DMS153 treated with DMSO at 0.1 percent for 48 hours (cell line): ENCODE measurements around the gene REN.

Experiments
- DNase-seq: peaks from one replicate; lab custom pipeline; 2025; ENCODE audit not compliant: unreplicated experiment; lab: John Stamatoyannopoulos, UW

Gene REN

GRCh38 chr1:204166219-204166618, at the start of gene REN:
Gene REN (minus strand): TSS chr1:204166337. CDS start chr1:204166293, 44 bp downstream.
- no peak for DNase-seq

DNA sequence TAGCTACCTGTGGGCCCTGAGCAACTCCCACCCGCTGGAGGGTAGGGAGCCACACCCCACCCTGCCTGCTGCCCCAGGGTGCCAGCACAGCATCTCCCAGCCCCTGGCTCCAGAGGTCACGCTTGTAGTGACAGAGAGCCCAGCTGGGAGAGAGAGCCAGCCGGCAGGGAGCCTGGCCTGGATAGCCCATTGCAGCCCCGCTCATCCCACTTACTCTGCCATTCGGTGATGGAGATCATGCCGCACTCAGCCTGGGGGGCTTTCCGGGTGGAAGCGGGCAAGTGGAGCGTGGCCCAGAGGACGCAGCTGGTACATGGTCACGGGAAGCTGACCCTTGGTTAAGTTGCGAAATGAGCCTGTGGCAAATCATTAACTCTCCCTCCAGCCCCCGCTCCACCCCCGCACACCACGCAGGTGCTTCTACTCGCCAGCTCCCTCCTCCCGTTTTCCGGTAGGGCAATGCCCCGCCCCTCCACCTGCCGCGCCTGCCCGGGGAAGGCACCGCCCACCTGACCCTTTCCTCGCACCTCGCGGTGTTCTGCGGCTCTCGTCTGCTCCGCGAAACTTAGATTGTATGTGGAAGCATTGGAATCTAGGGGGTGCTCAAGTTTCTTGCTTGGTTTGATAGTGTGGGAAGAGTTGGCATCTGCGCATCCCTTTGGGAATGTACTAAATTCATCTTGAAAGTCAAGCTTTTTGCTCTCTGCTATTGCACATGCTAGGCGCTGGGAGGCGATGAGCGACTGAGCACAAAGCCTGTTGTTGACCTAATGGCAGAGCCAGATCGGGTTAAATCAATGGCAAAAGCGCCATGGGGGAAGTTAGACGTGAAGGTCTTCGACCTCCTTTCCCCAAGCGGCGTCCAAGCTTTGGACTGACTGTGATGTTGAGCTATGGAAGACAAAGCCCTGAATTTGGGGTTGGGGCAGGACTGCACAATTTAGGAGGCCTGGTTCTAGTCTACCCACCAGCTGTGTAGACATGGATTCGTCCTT, 47.8 kb upstream of the REN start, which contains the start of gene GOLT1A:
GOLT1A (minus strand) TSS at position 321 of the 995 bp plus-strand sequence; CDS start at position 239, 82 bp downstream.
- DNase-seq = peak; percentile 92

GRCh38 chr1:204212715-204213114, 46.6 kb upstream of the REN start:
- DNase-seq = no peak

DNA sequence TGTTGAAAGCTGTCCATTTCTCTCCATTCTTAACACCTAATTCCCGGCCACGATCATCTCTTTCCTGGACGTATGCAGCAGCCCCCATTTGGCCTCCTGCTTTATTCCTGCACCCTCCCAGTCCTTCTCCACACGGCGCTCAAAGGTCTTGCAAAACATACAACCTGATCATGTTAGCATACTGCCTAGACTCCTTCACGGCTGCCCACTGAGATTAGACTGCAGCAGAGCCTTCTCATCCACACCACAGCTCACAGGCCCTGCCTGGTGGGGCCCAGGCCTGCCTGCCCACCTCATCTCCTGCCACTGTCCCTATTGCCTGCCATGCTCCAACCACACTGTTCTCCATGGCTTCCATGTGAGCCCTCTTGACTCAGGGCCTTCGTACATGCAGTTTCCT, 44.9 kb upstream of the REN start:
- no peak for DNase-seq

DNA sequence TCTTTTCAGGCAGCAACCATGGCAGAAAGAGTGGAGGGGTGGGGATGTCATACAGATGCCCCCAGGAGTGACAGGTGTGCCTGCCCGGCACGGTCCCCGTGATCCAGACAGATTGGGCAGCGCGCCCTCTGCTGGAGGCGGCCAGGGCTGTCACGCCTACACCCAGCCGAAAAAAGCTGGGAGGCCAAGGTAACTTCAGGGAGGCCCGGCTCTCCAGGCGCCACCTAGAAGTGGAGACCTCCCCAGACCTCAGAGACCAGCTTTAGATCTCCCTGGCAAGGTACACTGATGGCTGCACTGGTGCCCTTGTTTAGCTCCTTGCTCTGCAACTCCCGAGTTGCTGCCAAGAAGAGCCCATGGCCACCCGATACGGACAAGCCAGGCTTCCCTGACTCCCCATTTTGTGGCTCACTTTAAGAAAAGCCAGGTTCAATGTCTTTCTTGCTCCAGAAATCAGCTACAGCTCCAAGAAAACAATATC, 41.0 kb upstream of the REN start:
- DNase-seq = peak; percentile 54

DNA sequence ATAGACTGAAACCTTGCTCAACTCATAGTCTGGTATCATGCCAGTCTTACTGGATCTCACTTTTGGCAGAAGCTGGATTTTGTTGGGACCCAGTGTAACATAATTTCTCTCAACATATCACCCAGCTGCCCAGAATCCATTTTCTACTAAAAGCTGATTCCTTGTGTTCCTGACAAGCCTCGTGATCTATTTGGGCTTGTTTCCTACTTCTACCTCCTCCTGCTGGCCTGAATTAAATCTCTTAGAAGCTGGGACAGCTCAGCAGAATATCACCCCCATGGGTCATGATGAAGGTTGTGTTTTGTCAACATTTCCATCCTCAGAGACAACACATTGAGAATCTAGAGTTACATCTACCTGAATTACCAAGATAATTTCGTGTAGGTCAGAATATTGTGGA, 40.0 kb upstream of the REN start:
- DNase-seq = no peak

- no peak for DNase-seq
Measured at GRCh38 chr1:204205486-204205885, 39.3 kb upstream of the REN start.

DNA sequence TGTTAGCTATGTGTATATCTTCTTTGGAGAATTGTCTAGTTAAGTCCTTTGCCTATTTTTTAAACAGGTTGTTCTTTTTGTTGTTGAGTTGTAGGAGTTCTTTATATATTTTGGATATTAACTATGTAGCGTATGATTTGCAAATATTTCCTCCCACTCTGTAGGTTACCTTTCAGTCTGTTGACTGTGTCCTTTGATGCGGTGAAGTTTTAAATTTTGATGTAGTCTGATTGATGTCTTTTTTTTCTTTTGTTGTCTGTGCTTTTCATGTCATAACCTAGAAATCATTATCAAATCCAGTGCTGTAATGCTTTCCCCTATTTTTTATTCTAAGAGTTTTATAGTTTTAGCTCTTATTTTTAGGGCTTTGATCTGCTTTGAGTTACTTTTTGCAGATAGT, 38.8 kb upstream of the REN start:
- DNase-seq = no peak

DNA sequence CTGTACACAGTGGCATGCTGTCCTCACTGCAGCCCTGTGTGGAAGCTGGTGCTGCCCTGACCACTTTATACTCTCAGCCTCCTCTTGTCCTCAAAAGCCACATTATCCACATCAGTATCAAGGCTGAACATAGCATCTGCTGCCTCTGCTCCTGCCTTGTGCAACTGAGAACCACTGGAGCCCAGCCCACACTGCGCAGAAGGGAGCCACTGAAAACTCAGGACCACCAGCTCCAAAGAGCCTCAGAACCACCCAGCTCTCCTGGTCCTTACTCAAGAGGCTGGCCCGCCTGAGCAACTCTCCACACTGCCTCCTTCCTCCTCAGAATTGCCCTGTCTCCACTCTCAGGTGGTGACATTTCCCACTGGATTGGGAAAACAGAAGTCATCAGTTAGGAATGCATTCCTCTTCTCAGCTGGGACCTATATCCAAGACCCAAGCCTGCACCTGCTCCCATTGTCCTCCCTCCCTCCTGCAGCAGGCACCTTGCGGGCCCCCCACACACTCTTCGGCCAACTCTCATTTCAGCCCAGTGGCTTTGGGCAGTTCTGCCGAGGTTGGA, 37.1 kb upstream of the REN start:
- no peak for DNase-seq

DNA sequence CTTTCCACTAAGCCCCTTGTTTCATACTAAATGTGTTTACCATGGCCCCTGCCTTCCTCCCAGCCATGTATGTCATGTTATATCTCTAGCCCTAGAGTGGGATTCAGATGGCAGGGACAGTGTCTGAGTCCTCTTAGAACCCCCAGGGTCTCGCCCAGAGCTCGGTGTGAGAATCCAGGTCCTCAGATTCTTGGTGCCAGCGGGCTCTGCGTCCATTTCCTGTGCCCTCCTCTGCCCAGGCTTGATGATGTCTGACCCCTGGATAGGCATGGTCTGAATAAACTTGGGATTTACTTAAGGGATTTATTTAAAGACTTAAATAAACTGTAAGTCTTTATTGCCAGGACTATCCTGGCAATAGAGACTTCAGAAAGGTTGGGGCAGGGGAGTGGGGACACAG, 36.3 kb upstream of the REN start:
- no peak for DNase-seq

- DNase-seq = no peak
Measured at GRCh38 chr1:204201348-204202040, 35.4 kb upstream of the REN start.

GRCh38 chr1:204199579-204199978, 33.4 kb upstream of the REN start:
- DNase-seq = no peak

DNA sequence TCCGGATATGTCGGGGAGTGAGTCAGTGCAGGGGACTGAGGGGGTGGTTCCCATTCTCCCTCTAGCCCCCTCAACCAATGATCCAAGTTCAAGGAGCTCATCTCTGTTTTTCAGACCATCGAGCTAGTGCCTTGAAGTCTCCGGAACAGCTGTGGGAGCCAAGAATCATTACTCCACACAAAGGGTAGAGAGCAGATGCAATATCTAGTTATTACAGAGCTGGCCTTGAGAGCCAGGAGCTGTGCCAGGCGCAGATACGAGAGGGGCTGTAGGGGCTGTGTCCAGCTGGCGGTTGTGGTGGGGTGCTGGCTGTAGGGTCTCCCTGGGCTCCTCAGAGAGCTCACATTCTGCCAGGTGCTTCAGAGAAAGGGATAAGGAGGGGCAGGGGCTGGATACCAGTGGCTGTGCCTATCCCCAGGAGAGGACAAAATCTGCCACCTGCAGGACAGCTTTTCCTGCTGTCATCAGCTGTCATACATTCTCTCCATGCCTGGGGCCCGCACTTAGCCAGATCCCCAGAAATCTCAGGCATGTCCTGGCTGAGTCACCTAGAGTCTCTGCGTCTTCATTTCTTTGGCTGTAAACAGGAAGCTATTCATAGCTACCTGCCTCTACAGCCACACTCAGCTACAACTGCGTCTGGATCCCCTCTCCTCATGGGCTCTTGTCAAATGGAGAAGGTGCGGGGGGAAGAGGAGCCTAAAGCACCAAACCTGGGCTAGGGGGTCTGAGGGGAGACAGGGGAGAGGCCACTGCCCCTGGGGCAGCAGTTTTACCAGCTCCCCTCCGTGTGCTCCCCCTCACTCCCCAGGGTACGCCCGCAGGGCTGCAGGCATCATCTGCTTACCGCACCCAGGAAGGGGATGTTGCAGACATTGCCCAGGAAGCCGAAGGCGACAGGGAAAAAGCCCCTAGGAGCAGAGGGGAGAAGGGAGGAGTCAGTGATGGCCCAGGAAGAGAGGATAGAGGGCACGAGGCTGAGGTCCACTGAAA, 32.5 kb upstream of the REN start:
- DNase-seq = no peak

DNA sequence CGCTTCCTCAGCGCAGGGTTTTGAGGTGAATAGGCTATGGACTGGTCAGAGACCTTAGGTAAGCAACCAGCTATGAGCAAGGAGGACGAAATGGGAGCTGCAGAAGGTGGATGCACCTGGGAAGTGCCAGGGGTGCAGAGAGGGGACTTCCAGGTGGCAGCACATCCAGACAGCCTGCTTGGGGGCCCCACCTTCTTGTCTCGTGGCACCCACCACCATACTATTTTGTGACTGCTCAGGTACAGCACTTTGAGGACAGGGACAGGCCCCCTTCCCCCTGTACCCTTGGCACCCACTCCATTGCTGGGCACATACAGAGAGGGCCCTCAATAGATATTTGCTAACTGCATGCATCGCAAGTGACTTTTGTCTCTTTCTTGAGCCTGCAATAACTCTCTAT, 30.9 kb upstream of the REN start:
- no peak for DNase-seq

- no peak for DNase-seq
Measured at GRCh38 chr1:204196068-204196795, 30.1 kb upstream of the REN start, which contains the start of gene KISS1. Gene KISS1 (minus strand): TSS chr1:204196491. CDS start chr1:204192876, 3,615 bp downstream.

DNA sequence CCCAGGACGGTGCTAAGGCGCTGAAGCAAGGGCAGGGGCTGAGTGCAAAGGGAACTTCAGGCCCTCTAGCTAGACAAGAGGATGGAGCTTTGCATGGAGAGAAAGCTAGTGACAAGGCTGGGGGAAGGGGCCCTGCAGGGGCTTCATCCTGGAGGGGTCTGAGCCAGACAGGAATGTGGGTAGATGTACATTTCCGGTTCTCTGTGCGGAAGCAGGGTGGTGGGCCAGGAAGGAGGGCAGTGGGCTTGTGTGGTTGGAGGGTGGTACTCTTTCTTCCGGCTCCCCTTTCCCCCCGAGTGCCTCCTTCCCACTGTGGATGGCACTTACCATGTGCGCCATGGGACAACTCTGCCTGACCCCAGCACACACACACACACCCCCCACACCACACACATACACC, 28.6 kb upstream of the REN start:
- DNase-seq = no peak

GRCh38 chr1:204194080-204194479, 27.9 kb upstream of the REN start:
- no peak for DNase-seq

DNA sequence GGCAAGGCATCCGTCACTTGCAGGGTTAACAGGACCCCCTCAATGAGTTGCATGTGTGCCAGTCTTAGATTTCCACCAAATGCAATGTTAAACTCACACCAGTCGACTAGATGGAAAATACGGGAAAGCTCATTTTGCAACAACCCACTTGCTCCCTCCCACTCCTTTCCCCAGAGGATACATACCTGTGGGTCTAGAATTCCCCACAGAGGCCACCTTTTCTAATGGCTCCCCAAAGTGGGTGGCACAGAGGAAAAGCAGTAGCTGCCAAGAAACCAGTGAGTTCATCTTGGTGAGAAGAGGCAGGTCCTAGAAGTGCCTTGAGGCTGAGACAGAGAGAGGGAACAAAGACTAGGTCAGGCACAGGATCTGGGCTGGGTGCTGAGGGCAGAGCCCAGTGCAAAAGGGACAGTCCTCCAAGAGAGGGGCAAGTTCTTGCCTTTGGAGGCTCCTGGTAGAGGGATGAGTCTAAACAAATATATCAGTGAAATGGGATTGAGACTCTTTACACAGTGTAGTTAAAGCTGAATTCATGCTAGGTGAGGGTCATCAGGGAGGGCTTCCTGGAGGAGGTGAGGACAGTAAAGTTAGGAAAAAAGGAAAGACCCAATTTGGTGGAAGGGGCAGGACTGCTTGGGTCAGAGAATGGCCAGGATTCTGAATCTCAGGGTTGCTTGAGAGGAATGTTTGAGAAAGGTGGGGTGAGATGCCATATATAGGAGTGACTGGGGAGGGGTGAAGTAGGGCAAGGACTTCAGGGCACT, 26.6 kb upstream of the REN start:
- no peak for DNase-seq

- no peak for DNase-seq
Measured at GRCh38 chr1:204192046-204192445, 25.9 kb upstream of the REN start.
